ENCODE measurements around the gene EYS.
"Not testable (repeated sequence)": the region's sequence is repeated elsewhere in the genome, so short reads cannot be mapped to it uniquely, and the experiment has no call there.

The EYS gene

DNA sequence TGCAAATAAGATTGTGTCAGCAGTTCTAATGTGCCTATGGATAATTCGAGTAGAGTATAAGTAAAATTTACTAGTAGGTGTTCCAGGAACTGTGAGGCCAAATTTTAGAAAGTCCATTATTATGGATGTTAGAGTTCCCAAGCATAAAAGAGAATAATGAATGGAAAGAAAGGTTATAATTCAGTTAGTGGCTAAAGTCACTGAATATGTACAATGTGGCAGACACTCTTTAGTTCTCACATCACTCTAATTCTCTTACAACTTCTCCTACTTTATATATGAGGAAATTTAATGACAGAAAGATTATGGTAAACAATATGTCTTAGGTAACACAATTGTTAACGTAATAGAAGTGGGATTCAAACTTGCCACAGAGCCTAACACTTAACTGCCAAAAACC, 75.3 kb downstream of the EYS start:
- DNase-seq = no peak

DNA sequence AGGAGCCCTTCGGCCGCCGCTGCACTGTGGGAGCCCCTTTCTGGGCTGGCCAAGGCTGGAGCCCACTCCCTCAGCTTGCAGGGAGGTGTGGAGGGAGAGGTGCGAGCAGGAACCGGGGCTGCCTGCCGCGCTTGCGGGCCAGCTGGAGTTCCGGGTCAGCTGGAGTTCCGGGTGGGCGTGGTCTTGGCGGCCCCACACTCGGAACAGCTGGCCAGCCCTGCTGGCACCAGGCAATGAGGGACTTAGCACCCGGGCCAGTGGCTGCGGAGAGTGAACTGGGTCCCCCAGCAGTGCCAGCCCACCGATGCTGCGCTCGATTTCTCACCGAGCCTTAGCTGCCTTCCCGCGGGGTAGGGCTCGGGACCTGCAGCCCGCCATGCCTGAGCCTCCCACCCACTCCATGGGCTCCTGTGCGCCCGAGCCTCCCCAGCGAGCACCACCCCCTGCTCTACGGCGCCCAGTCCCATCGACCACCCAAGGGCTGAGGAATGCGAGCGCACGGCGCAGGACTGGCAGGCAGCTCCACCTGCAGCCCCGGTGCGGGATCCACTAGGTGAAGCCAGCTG, 79.5 kb downstream of the EYS start:
- DNase-seq = not testable (repeated sequence)

DNA sequence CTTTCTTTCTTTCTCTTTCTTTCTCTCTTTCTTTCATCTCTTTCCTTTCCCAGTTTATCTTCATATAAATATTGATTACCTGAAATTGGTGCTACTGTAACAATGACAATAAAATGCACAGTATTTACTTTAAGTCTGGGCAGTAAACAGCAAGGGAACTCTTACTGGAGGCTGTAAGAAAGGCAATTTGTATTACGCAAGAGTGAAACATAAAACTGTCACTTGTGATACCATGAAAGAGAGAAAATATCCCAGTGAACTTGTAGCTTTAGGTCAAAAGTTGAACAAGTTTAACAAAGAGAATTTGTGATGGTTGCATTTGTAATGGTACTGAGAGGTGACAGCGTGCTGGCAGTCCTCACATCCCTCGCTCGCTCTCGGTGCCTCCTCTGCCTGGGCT, 80.0 kb downstream of the EYS start:
- DNase-seq = no peak

DNA sequence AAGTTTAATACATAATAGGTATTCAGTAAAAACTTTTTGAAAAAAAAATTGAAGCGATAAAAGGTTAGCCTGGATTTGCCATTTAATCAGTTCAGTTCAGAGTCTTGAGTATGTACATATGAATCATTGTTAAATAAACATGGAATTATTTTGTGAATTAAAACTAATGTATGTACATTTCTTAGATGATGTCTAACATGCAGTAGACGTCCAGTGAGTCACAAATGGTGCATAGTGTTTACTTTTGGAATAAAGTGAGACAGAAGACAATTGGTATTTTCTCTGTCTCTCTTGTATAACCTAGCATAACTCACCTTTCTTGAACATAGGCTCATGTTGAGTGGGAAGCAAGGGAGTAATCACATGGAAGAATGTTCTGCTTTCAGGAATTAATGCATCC, 83.5 kb downstream of the EYS start:
- DNase-seq = no peak

DNA sequence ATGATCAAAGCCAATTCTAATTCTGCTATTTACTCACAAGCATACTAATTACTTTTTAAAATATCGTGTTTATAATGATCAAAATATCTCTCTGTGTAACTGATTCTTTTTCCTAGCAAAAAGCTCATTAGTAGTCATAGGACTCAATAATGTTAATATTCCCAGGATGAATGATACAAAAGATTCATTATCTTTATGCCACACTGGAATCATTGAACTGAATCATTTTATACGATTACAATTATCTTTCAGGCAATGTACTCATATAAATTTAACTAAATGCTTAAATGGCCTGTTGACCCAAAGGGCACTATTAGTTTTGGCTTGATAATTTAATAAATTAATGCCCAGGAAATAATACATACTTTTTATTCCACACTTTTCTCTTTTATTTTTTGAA, 96.3 kb downstream of the EYS start:
- no peak for DNase-seq

DNA sequence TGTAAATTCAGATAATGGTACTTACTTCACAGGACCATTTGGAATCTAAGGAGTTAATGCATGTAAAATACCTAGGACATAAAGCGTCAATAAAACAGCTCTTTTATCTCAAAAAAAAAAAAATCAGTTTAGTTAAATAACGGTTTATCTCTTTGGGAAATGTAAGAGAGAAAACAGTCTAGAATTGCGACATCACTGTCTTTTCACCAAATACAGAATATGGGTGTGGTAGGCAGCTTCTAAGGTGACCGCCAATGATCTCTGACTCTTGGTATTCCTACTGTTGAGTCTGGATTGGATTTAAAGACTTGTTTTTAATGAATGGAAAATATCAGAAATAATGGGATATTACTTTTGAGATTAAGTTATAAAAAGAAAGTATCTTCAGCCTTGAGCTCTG, 111.5 kb downstream of the EYS start:
- no peak for DNase-seq

DNA sequence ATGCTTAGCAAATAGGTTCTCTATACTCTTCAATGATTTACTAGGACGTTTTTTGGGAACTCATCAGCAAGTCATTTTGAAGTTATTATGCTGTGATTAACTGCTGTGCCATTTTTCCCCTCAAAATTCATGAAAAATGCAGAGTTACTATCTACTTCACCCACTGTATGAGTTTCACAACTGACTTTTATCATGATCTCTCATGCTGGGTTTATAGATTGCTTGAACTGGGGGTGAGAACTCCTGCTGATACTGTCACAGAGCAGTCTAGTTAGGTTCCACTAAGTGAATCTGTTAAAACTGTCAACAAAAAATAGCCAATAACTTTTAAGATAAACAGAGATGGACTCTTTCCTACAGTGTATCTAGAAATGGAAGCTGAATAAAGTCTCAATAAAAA, 136.7 kb downstream of the EYS start:
- no peak for DNase-seq

DNA sequence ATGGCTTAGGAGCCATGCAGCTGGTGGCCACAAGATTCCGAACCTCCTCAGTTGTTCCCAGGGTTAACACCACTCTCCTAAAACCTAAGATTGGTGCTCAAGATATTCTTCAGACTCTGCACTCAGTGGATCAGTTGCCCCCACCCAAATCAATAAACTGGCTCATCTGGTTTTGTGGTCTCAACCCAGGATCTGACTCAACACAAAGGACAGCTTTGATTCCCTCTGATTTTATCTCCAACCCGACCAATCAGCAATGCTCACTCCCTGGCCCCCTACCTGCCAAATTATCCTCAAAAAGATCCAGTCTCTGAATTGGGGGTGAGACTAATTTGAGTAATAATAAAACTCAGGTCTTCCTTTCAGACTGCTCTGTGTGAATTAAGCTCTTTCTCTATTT, 137.5 kb downstream of the EYS start:
- no peak for DNase-seq

DNA sequence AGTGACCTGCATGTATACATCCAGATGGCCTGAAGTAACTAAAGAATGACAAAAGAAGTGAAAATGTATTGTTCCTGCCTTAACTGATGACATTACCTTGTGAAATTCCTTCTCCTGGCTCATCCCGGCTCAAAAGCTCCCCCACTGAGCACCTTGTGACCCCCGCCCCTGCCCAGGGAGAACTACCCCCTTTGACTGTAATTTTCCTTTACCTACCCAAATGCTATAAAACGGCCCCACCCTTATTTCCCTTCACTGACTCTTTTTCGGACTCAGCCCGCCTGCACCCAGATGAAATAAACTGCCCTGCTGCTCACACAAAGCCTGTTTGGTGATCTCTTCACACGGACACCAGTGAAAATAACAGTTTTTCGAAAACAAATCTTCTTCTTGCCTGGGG, 138.0 kb downstream of the EYS start:
- DNase-seq = not testable (repeated sequence)

DNA sequence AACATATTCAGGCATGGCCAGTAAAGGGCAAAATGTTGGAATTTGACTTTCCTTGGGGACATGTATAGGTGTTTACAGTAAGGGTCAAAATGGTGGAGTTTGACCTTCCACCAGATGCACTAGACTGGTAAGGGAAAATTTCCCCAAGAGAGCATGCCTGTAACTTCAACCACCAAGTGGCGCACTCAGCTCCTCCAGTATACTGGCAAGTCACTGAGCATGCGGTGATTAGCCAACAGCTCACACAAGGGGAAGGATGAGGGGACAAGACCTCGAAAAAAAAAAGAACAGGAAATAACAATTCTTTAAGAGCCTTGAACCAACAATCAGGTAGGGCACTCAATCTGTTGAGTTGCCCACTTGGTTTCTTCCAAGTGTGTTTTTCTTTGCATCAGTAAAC, 140.9 kb downstream of the EYS start:
- no peak for DNase-seq

DNA sequence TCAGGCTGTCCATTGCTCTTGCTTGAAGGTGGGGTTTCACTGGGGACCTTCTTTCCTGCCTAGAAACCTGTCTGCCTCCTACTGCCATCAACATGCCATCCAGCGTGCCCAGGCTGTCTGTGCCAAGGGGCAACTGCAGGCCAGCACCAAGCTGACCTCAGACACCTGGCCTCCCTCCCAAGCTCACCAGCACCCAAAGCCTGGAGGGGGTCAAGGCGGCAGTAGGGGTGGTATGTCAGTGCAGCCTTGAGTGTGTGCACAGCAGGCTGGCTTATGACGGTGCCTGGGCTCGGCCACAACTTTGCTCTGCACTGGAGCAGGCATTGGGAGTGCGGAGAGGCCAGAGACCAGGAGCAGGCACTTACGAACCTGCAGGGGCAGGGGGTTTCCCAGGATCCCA, 149.0 kb downstream of the EYS start:
- DNase-seq = no peak

DNA sequence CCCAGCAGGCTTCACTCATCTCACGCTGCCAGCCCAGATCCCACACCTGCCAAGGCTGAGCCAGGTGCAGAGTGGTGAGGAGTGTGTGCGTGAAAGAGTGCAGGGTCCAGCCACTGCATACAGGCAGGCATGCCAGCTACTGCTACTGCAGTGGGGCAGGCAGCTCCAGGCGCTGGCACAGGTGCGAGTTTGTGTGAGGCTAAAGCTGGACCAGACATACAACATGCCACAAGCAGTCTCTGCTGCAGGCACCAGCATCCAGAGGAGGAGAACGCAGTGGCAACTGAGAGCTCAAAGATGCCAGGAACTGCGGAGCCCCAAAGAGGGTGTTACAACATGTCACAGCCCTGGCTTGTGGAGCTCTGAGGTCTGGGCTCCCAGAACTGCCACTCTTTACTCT, 149.8 kb downstream of the EYS start:
- no peak for DNase-seq

DNA sequence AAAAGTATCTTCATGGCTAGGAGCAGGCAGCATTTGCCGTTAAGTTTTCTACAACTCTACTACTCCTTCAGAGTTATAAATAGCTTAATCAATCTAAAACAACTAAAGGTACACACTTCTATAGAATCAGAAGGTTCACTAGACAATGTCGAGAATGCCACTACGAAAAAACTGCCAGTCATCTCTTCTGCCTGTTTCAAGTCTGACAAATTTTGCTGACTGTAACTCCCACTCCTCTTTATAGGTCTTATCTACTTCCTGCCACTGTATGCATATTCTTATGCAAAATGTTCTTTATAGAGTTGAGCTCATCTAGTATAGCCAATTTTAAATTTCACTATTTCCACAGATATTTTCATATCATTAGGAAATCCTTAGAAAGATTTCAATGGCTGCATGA, 160.1 kb downstream of the EYS start:
- DNase-seq = no peak

DNA sequence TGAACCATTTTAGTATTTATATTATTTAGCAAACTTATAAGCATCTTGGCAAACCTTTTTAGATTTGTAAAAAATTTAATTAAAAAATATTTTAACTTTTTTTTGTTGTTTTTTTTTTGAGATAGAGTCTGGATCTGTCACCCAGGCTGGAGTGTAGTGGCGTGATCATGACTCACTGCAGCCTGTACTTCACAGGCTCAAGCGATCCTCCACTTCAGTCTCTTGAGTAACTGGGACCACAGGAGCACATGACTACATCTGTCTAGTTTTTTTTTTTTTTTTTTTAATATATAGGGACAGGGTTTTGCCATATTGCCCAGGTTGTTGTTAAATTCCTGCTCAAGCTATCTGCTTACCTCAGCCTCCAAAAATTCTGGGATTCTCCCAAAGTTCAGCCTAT, 161.1 kb downstream of the EYS start:
- no peak for DNase-seq

DNA sequence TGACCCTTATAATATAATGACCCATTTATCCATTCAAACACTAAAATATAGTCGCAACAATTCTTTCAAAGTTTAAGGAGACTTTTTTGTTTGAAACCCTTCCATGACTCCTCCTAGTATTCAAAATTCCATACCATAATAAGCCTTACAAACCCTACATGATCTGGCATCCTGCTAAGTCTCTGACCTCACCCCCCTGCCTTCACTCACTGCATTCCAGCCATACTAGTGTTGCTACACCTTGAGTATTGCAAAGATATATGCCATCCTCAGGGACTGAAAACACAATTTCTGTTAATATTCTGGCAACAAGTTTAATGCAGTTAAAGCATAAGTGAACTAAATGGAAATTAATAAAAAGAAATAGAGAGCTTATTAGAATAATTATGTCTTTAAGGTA, 168.4 kb downstream of the EYS start:
- no peak for DNase-seq

DNA sequence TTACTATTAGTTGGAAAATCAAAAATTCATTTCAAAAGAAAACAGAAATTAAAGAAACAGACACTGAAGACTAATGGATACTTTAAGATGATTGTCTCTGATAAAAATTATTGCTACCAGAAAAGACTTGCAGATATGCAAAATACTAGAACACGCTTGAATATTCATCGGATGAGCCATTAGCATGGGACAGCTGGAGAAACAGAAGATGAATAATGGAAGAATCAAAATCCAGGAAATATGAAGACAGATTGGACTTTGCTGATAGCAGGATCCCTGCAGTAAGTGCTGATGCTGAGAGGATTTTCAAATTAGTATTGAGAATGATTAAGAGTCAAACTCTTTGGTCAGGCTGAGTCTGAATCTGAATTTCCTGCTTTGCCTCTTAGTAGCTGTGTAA, 169.4 kb downstream of the EYS start:
- DNase-seq = no peak

DNA sequence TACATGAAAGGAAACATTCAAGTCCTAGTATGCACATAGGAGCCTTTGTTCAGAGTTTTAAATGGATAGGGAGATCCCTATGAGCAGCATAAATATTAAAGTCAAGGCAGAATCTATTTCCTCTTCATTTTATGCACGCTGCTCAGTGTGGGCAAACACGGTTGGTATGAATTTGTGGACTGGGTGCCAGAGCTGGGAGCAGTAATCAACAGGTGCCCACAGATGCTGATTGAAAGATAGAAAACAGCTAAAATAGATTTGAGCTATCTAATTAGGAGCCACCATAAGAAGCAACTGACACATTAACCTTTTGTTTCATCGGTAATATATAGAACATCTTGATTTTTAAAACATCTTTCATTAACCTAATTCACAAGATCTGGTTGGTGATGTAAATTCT, 175.5 kb downstream of the EYS start:
- no peak for DNase-seq

DNA sequence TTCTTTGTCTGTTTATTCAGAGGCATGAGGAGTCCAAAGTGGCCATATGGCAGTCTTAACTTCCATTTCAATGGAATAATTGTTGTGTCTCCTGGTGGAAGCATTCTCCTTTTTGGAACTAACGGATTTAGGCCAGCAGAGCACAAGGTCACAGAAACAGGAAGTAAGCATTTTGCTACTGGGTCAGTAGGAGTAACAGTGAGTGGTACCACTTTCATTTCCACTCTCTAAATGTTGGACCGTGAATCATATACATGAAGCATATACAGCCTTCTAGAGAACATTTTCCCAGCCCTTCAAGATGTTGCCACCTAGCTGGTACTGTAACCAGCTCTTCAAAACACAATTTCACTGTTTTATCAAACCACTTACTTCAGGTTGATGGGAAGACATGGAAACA, 182.8 kb downstream of the EYS start:
- DNase-seq = no peak

DNA sequence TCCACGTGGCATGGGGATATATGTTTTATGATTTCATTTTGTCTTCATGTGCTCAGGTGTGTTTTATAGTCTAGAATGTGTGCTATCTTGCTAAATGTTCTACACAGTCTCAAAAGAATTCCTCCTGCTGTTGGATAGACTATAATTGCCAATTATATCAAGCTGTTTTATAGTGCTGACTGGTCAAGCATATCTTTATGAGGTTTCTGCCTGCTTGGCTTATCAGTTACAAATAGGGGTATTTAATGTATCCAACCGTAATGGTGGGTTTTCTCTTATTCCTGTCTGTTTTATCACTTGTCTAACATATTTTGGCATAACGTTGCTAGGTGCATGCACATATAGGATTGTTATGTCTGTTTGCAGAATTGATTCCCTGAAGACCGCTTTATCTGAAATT, 201.3 kb downstream of the EYS start:
- DNase-seq = no peak

DNA sequence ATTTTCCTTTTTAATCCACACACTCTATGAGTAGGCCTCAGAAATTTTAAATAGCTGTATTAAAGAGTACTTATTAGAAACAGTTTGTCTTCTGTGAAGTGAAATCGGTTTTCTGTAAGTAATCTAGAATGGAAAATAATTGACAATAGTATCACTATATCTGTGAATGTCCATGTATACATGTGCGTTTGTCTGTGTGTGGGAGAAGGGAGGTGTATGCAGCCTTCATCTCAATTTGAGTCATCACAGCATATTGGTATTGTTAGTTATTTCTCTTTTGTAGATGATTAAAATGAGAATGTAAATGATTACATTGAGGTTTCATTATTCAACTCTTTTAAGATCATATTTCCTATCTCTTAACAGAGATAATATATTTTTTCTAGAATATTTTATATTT, 206.0 kb downstream of the EYS start:
- no peak for DNase-seq

DNA sequence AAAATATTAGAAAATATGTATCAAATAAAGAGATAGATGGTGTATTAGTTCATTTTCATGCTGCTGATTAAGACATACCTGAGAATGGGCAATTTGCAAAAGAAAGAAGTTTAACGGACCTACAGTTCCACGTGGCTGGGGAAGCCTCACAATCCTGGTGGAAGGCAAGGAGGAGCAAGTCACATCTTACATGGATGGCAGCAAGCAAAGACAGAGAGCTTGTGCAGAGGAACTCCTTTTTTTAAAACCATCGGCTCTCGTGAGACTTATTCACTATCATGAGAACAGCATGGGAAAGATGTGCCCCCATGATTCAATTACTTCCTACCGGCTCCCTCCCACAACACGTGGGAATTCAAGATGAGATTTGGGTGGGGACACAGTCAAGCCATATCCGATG, 223.4 kb downstream of the EYS start:
- not testable (repeated sequence) for DNase-seq

DNA sequence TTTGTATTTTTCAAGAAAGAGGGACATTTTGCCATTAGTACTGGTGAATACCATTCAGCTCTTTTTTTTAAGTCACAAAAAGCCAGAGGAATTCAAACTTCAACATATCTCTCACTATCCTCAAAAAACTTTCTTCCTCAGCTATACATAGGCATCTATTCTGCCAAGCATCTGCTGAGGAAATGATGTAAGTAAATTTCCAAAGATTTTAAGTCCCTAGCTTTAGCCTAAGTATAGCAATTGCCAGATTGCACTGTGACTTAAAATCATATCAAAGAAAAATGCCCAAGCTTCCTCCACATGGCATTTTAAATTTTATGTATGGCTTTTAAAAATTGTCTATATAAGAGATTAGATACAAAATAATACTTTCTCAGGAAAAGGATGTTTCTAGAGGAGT, 237.4 kb downstream of the EYS start:
- no peak for DNase-seq

DNA sequence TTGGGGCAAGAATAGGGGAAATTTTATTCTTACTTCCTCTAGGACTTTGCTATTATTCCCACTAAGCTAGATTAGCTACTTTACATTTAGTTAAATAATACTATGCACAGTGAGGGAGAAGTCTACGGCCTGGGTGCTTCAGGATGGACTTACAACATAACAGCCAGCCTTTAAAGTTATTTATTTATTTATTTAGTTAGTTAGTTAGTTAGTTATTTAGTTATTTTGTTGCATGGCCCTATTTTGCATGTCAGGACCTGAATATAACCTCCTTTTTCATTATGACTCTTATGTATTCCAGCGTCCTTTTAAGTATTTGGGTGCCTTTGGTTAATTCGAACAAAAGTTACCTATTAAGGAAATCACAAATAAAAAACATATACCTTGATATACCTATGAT, 238.7 kb downstream of the EYS start:
- DNase-seq = no peak

DNA sequence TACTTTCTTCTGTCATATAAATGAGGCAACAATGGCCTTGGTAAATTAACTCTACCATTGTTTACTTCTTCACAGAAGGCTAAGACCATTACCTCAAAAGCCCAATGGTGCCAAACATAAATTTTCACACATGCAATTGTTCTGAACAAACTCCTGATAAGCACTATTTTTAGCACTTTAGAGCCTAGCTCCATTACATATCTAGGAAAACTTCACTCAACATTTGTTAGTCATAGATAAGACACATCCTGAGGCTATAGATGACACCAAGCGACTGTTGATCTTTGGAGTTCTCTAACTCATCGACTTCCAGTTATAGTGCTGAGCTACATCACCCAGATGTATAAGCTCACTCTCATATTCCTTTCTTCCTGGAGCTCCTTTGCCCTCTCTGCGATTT, 245.9 kb downstream of the EYS start:
- no peak for DNase-seq

DNA sequence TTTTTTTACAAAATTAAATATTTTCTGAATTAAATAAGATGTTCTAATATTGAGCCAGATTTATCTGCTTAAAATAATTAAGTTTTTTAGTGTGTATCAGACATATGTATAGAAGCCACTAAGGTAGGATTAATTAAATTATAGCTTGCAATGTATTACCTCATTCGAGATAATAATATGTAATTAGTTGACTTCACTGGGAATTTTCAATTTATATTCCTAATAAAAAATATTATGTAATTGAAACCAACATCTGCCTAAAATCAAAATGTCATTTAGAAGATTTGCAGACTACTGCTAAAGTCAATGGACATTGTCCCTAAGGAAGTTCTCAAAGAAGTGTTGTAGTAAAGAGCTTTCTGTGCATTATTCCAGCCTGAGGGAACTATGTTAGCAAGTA, 254.7 kb downstream of the EYS start:
- DNase-seq = no peak

DNA sequence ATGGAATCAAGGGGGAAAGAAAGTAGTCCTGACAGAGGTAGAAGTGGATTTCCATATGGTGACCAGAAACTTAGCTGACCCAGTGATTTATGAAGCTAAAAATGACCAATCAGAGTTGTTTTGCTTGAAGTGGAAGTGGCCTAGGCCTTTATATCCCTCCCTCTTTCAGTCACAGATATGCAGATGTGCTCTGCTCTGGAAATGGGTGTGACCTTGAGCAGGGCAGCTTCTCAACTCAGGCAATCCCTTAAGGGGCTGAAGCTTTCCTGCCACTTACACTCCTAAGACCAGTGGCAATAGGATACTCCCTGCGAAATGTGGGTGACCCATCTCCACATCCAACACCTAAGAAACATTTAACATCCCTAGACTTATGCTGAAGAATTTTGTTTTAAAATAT, 256.6 kb downstream of the EYS start:
- DNase-seq = no peak

Data from NCI-H187 treated with DMSO at 0.1 percent for 48 hours (cell line).